ENCODE results near the gene DENND1A.
"Not testable (repeated sequence)": the region's sequence is repeated elsewhere in the genome, so short reads cannot be mapped to it uniquely, and the experiment has no call there.

The DENND1A gene

GRCh38 chr9:123922431-123922830 is 7.5 kb downstream of the DENND1A start:
- no peak for DNase-seq

GRCh38 chr9:123914517-123915196 is 15.3 kb downstream of the DENND1A start:
- no peak for DNase-seq

- no peak for DNase-seq
These were observed 17.6 kb downstream of the DENND1A start for GRCh38 chr9:123912167-123912897.

GRCh38 chr9:123911024-123911423 is 18.9 kb downstream of the DENND1A start:
- DNase-seq, result no peak

GRCh38 chr9:123909192-123909591 is 20.7 kb downstream of the DENND1A start:
- not testable (repeated sequence) for DNase-seq

- not testable (repeated sequence) for DNase-seq
These were observed 26.4 kb downstream of the DENND1A start for GRCh38 chr9:123903550-123903949.

- no peak for DNase-seq
These were observed 35.1 kb downstream of the DENND1A start for GRCh38 chr9:123894822-123895221.

GRCh38 chr9:123893831-123894460 is 36.0 kb downstream of the DENND1A start:
- no peak for DNase-seq

- DNase-seq, result no peak
These were observed 36.8 kb downstream of the DENND1A start for GRCh38 chr9:123893115-123893514.

- no peak for DNase-seq
These were observed 42.1 kb downstream of the DENND1A start for GRCh38 chr9:123887837-123888236.

GRCh38 chr9:123885834-123886233 is 44.1 kb downstream of the DENND1A start:
- not testable (repeated sequence) for DNase-seq

- DNase-seq, result no peak
These were observed 46.3 kb downstream of the DENND1A start for GRCh38 chr9:123883634-123884033.

- no peak for DNase-seq
These were observed 48.3 kb downstream of the DENND1A start for GRCh38 chr9:123881604-123882003.

- DNase-seq, result no peak
These were observed 49.5 kb downstream of the DENND1A start for GRCh38 chr9:123880420-123880819.

- DNase-seq, result no peak
These were observed 53.2 kb downstream of the DENND1A start for GRCh38 chr9:123876750-123877149.

GRCh38 chr9:123872710-123873109 is 57.2 kb downstream of the DENND1A start:
- no peak for DNase-seq

- no peak for DNase-seq
These were observed 58.1 kb downstream of the DENND1A start for GRCh38 chr9:123871781-123872180.

- DNase-seq, result no peak
These were observed 61.9 kb downstream of the DENND1A start for GRCh38 chr9:123868002-123868401.

GRCh38 chr9:123867034-123867433 is 62.9 kb downstream of the DENND1A start:
- no peak for DNase-seq

GRCh38 chr9:123866497-123866896 is 63.4 kb downstream of the DENND1A start:
- DNase-seq, result no peak

GRCh38 chr9:123865226-123866000 is 64.5 kb downstream of the DENND1A start:
- no peak for DNase-seq

- DNase-seq, result no peak
These were observed 65.7 kb downstream of the DENND1A start for GRCh38 chr9:123864251-123864650.
